K562 (cell line): Measurements from ENCODE around the gene C1orf56. TPM values are rescaled to one million over a fixed set of nuclear protein-coding genes. Genes with fewer than 3 reads are reported as not detected.

Source experiments
- E2F8 ChIP-seq: fragments of 450-650 bp; IDR thresholded peaks from 2 replicates; pipeline ENCODE4 v1.7.1; 2018; ENCODE audit warnings: mild to moderate bottlenecking, low read depth; ENCODE audit not compliant: partially characterized antibody
- HES1 ChIP-seq: fragments of 450-650 bp; IDR thresholded peaks from 2 replicates; pipeline ENCODE4 v1.6.1; 2016; ENCODE audit warnings: low read depth, mild to moderate bottlenecking, moderate library complexity
- POLR2AphosphoS5 ChIP-seq: IDR thresholded peaks from 2 replicates; pipeline ENCODE4 v1.6.1; 2011; ENCODE audit warnings: mild to moderate bottlenecking, low read depth, low read length, moderate library complexity; ENCODE audit not compliant: control insufficient read depth, insufficient read depth
- RFX1 ChIP-seq: fragments of 450-650 bp; IDR thresholded peaks from 2 replicates; pipeline ENCODE4 v1.6.1; 2016; ENCODE audit warnings: mild to moderate bottlenecking, moderate library complexity
- SMAD1 ChIP-seq: fragments of 150-350 bp; IDR thresholded peaks from 2 replicates; pipeline ENCODE4 v1.6.1; 2014; ENCODE audit warnings: low read length, low read depth; ENCODE audit not compliant: partially characterized antibody
- ZNF134 ChIP-seq: fragments of 250-450 bp; sonication (Bioruptor Pico); conservative IDR thresholded peaks from 2 replicates; pipeline ENCODE4 v1.4.0; 2020
- polyA plus RNA-seq, 8 experiments: library from polyadenylated mRNA; depleted of rRNA in 4 of 8; stranded (reverse) in 5 of 8; unstranded in 3 of 8; fragments of >200 nt; fragmentation: Nextera tagmentation in 2 of 8; fragmentation: Illumina TruSeq in 1 of 8; extraction: Ambion mirVana in 2 of 8; extraction: Trizol in 1 of 8; gene quantifications; 2 replicates each; pipeline versions ENCODE4 v1.2.1 to v1.2.3, GENCODE V29; 2011 to 2014; ENCODE audit warnings: inconsistent platforms in 1 of 8, missing spikeins in 1 of 8
- total RNA-seq, 7 experiments: library from RNA; depleted of rRNA in 6 of 7; stranded (reverse); fragments of >200 nt in 6 of 7; fragmentation: Illumina TruSeq in 2 of 7; extraction: Trizol in 2 of 7; gene quantifications; 2 replicates each; pipeline versions ENCODE4 v1.2.1 to v1.2.3, GENCODE V29; 2011 to 2021; ENCODE audit warnings: low replicate concordance in 1 of 7

Gene C1orf56
- total and polyA plus RNA-seq, 9 of the 15 experiments (the other 6 are each of a cell fraction or from before 2014, with no cell fraction given): 0.18 to 15.7 (median 1.1) TPM

- TF ChIP-seq RFX1 (peak; percentile 81), ZNF134 (CRISPR knock-in tag) (no peak), E2F8 (no peak), POLR2AphosphoS5 (0 out of 2 replicates have a peak, but pooled peaks have one; percentile 27), SMAD1 (no peak), HES1 (no peak)
- TF ChIP-seq, all 486 proteins: peak for 28
Observed at GRCh38 chr1:151013518-151013917, 34.0 kb upstream of the C1orf56 start (continued).
